PFSK-1 (cell line): Measurements from ENCODE around the gene PLK3.

Source experiments
- FOXP2 ChIP-seq: optimal IDR thresholded peaks from 2 replicates; pipeline ENCODE3; 2011; ENCODE audit warnings: borderline replicate concordance, control low read depth, inconsistent platforms; ENCODE audit not compliant: insufficient read depth; ENCODE audit errors: extremely low read length, extremely low read depth
- POLR2AphosphoS5 ChIP-seq: IDR thresholded peaks from 2 replicates; pipeline ENCODE4 v1.6.1; 2012; ENCODE audit warnings: low read depth, mild to moderate bottlenecking, control low read depth, low read length, moderate library complexity
- REST ChIP-seq, 2 experiments: IDR thresholded peaks; 2 replicates each; pipeline versions ENCODE4 v1.6.1 to v1.8.0; 2011 to 2012; ENCODE audit warnings: low read depth in 2 of 2, low read length in 2 of 2, control low read depth in 1 of 2, inconsistent platforms in 1 of 2, mild to moderate bottlenecking in 1 of 2, moderate library complexity in 1 of 2; ENCODE audit not compliant: insufficient read depth in 1 of 2
- SIN3A ChIP-seq: IDR thresholded peaks from 2 replicates; pipeline ENCODE4 v1.6.1; 2012; ENCODE audit warnings: mild to moderate bottlenecking, low read length, moderate library complexity, borderline replicate concordance; ENCODE audit not compliant: insufficient read depth
- TAF1 ChIP-seq: IDR thresholded peaks from 2 replicates; pipeline ENCODE4 v1.6.1; 2012; ENCODE audit warnings: low read length, control low read depth, borderline replicate concordance; ENCODE audit not compliant: insufficient read depth

Gene PLK3

GRCh38 chr1:44832056-44832705, 32.0 kb downstream of the PLK3 start:
- TF ChIP-seq REST (IDR thresholded peaks at IDR 0.05; ENCODE audit: insufficient read depth in 1 of 2, low read depth in 2 of 2, low read length in 2 of 2) = no peak
- TF ChIP-seq TAF1 = no peak
- no peak for TF ChIP-seq FOXP2
- no peak for TF ChIP-seq SIN3A

GRCh38 chr1:44834328-44834727, 34.2 kb downstream of the PLK3 start:
- TF ChIP-seq TAF1 (no peak), REST (IDR thresholded peaks at IDR 0.05; ENCODE audit: insufficient read depth in 1 of 2, low read depth in 2 of 2, low read length in 2 of 2) (no peak), POLR2AphosphoS5 (no peak), FOXP2 (no peak), SIN3A (no peak)

GRCh38 chr1:44835738-44836675, 35.8 kb downstream of the PLK3 start:
- no peak for TF ChIP-seq POLR2AphosphoS5
- no peak for TF ChIP-seq REST (IDR thresholded peaks at IDR 0.05; ENCODE audit: insufficient read depth in 1 of 2, low read depth in 2 of 2, low read length in 2 of 2)
- TF ChIP-seq FOXP2 = no peak
- TF ChIP-seq SIN3A = no peak

GRCh38 chr1:44839576-44839975, 39.4 kb downstream of the PLK3 start:
- TF ChIP-seq REST (IDR thresholded peaks at IDR 0.05; ENCODE audit: insufficient read depth in 1 of 2, low read depth in 2 of 2, low read length in 2 of 2) (no peak), TAF1 (no peak), SIN3A (no peak), POLR2AphosphoS5 (no peak), FOXP2 (no peak)
